ENCODE data around the gene TMEM150A.
"Not testable (repeated sequence)": the region's sequence is repeated elsewhere in the genome, so short reads cannot be mapped to it uniquely, and the experiment has no call there.

Gene TMEM150A

DNA sequence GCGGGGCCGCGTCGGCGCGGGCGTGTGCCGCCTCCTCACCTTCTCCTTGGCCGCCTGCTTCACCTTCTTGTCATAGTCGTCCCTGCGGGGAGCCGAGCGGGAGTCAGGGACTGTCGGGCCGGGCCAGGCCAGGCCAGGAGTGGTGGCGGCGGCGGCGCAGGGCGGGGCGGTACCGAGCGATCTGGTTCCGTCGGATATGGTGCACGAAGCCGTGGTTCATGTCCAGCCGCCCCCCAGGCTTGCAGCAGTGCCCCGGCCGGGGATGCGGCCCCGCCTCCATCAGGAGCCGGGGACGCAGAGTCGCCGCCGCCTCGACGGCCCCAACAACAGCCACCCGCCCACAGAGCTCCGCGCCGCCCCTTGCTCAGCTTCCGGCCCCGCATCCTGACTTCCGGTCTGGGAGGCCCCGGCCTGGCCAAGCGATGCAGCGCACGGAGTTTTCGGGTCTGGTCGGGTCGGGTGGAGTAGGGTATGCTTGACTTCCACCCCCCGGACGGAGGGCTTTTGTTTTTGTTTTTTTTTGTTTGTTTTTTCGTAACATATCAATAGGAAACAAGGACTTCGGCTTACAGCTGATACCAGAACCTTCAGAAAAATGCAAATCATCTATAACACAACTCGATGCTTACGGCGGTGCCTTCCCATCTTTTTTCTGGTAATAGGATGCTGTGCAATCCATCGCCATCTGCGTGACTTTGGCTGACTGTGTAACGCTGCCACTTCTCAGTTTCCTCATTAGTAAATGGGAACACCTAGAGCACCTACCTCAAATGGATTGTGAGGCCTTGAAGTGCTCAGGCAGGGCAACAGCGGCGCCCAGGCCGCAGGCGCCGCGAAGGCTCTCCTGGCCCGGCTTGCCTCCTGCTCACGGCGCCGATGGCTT, 9.4 kb upstream of the TMEM150A start, which contains the start of gene C2orf68:
C2orf68 (minus strand) TSS at position 362 of the 883 bp plus-strand sequence; CDS start at position 280, 82 bp downstream.
- DNase-seq: peak; percentile 90

- DNase-seq: no peak
Measured at GRCh38 chr2:85611217-85611704, 8.8 kb upstream of the TMEM150A start.

- DNase-seq: no peak
Measured at GRCh38 chr2:85607268-85608215, 5.0 kb upstream of the TMEM150A start.

DNA sequence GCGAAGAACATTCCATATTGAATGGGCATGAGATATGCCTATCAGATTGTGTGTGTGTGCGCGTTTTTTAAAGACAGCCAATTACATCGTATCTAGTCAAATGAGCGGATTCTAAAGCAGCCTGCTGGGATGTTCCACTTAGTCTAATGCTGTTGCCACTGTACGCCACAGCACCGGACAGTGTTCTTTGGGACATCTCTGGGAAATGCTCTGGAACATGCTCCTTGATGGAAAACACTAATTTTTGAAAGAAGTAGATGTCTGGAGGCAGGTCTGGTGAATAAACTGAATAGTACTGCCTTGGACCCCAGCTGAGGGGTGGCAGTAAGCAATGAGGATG, 3.6 kb upstream of the TMEM150A start:
- DNase-seq: no peak

- DNase-seq: no peak
Measured at GRCh38 chr2:85605406-85606115, 3.1 kb upstream of the TMEM150A start.

DNA sequence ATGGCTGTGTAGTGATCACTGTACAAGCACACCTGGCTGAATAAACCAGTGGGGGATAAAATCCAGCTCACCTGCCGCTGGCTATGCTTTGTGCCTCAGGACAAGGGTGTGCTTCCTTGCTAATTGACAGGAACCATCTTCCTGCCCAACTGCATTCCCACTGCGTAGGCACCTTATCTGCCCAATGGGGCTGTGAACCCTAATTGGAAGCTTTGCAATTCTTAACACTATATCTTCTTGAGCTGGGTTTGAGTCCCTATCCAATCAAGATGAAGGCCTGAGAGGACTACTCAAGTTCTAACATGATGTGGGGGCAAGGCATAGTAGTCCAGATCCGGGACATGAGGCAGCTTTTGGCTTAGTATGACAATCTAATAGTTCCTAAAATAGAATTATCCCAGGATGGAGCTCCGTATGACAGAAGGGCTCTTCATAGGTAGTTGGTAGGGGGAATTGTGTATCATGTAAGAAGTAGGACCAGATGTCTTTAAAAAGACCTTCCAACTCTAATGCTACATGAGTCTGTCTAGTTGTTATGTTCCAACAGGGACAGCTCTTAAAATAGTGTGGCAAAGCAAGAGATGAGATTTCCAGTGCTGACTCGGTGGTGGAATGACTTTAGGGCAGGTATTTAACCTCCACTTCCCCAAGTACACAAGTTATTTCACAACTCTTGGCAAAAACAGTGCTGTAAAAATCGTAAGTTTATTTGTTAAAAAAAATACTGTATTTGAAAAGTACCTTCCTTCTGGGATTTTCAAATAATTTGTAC, 2.3 kb upstream of the TMEM150A start:
- no peak for DNase-seq

DNA sequence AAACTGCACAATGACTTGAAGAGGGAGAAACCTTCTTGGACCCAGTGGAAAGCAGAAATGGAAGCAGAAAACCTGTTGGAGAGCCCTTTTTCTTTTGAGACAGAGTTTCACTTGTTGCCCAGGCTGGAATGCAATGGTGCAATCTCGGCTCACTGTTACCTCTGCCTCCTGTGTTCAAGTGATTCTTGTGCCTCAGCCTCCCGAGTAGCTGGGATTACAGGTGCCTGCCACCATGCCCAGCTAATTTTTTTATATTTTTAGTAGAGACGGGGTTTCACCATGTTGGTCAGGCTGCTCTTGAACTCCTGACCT, 1.6 kb upstream of the TMEM150A start:
- not testable (repeated sequence) for DNase-seq

DNA sequence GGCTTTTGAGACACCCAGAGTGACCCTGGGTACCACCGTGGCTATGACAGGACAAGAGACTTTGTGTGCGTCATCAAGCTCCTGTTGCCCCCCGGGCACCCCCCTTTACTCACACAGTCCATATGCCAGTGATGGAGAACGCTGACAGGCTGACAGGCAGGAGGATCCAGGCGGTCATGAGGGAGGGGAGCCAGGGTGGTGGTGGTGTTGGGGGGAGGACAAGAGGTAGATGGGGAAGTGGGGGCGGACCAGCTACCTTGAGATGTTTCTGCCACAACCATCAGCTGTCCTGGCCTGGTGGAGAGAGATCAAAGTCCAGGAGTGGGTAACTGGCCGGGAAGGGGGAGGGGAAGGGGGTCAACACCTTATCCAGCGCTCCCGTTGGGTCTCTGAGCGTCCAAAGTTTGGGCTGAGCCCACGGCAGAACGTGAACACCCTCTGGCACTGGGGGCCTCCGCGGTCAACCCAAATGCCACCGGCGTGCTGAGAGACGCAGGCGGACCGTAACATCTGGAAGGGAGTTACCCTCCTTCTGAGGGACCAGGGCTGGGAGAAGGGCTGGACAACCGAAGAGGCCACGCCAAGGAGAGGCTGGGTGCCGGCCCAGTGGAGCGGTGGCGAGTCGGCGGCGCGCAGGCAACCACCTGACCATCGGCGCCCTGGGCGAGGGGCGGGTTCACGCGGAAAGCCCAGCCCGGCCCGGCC, 575 bp downstream of the TMEM150A start:
- DNase-seq: peak; percentile 51

GRCh38 chr2:85600951-85601770, 1.3 kb downstream of the TMEM150A start:
- DNase-seq: no peak

- DNase-seq: no peak
Measured at GRCh38 chr2:85600235-85600575, 2.3 kb downstream of the TMEM150A start.

- DNase-seq: no peak
Measured at GRCh38 chr2:85599468-85600234, 2.8 kb downstream of the TMEM150A start.

DNA sequence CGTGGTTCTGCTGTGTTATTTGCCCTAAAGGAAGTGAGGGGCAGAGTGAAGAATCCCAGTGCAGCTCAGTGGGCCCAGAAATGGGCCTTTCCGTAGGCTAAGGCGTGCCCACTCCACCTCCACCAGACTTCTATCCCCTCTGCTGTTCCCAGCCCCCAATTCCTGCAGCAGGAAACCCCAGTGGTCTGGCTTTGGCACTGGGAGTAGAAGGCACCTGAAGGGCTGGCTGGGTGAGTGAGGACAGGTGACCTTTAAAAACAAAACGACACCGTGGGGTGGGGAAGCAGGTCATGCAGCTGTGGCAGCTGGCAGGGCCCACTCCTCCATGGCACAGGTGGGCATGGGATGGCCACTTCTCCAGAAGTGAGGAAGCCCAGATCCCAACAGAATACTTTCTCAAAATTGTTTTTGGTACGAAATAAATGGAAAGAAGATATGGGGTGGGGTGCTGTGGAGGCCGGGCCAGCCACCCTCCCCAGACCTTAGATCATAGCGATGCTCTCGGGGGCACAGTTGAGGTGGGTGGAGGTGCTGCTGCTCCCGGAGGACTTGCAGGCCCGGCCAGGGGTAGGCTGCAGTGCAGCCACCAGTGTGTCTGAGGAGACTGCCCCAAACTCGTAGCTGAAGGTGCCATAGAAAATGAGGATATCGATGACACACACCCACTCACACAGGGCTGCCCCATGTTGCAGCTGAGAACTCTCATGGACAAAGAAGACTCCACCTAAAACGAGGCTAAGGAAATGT, 3.7 kb downstream of the TMEM150A start:
- DNase-seq: no peak

DNA sequence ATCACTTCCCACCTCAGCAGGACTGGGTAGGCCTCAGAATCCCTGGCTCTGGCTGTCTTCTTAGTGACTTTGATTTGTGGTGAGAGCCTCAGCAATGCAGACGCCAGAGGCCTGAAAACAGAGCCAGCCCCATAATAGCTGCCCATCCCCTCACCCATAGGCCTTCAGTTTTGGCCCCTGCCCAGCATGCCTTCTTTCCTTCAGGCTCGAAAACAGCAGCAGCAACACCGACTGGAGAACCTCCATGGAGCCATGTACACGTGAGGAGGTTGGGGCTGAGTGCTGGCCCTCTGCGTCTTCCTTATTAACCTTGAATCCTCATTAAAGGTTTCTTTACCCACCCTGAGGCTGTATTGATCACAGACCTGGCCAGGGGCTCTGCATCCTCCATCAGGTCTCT, 5.3 kb downstream of the TMEM150A start:
- no peak for DNase-seq

DNA sequence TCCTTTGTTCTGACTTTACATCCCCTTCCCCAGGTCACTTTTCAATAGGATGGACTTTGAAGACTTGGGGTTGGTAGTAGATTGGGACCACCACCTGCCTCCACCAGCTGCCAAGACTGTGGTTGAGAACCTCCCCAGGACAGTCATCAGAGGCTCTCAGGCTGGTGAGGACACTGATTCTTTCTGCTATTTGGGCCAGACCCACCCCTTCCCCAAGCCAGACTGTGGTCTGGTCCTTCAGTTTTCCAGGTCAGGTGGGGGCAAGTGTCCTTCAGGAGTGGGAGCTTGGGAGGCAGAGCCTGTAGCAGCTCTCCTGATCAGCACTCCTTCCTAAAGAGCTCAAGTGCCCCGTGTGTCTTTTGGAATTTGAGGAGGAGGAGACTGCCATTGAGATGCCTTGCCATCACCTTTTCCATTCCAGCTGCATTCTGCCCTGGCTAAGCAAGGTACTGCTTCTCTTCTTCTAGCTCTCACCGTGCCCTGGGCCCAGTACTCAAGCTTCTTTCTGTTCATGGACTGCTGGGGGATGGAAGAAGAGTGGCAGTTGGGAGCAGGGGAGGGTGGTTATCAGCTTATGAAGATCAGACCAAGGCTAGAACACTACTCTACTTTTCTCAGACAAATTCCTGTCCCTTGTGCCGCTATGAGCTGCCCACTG, 5.9 kb downstream of the TMEM150A start:
- no peak for DNase-seq

- DNase-seq: no peak
Measured at GRCh38 chr2:85596026-85596333, 6.5 kb downstream of the TMEM150A start.

GRCh38 chr2:85595301-85596025, 7.0 kb downstream of the TMEM150A start, which contains the start of gene RNF181:
TSS of gene RNF181 (plus strand) at chr2:85595745. CDS start at chr2:85595764, 19 bp downstream.
- peak; percentile 99 for DNase-seq

GRCh38 chr2:85594715-85595300, 7.7 kb downstream of the TMEM150A start:
- DNase-seq: no peak

- no peak for DNase-seq
Measured at GRCh38 chr2:85593023-85593422, 9.5 kb downstream of the TMEM150A start.

Measured in suppressor macrophage treated with lipopolysaccharide for 4 hours (primary cell).